GM18870 (cell line): Measurements from ENCODE around the gene MEF2A.
"Not testable (repeated sequence)": the region's sequence is repeated elsewhere in the genome, so short reads cannot be mapped to it uniquely, and the experiment has no call there.

Source experiments
- ATAC-seq: cut with Tn5 transposase; IDR thresholded peaks from one replicate; pipeline ENCODE4 v1.9.1; 2021; ENCODE audit warnings: moderate library complexity; ENCODE audit not compliant: unreplicated experiment

The MEF2A gene

DNA sequence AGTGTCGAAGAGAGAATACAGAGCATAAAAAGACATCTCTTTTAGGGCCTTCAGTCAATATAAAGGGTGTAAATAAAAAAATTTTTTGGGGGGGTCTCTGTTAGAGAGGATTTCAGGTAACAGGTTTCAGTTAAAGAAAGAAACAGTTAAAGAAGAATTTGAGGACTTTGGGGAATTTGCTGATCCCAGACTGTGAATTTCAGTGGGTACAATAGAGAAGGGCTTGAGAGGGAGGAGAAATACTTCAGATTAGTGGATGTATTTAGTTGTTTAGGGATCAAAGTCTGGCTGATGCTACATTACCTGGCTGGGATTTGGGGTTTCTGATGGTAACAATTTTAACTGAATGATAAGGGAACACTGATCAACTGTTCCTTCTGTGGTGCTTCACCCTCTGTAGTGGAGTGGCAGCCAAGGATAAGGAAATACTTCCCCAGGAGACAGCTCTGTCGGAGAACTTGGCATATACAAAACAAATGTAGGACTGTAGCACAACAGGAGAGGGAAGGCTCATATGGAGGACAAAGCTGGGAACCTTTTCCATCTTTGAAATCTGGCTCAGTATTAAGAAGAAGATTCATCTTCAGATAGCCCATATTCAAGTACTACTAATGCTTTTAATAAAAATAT, 79.2 kb downstream of the MEF2A start:
- no peak for ATAC-seq

DNA sequence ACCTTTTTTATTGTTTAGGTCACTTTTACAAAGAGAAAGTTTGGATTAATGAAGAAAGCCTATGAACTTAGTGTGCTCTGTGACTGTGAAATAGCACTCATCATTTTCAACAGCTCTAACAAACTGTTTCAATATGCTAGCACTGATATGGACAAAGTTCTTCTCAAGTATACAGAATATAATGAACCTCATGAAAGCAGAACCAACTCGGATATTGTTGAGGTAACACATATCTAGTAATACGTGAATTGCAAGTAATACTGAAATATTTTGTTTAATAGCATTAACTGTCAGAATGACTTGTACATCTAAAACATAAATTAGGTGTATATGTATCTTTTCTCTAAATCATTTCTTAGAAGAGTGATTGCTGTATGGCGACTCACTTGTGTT, 79.8 kb downstream of the MEF2A start:
- no peak for ATAC-seq

- no peak for ATAC-seq
These were observed 80.2 kb downstream of the MEF2A start for GRCh38 chr15:99645951-99646350.

GRCh38 chr15:99651023-99651807, 85.4 kb downstream of the MEF2A start:
- ATAC-seq = no peak

GRCh38 chr15:99656205-99656604, 90.4 kb downstream of the MEF2A start:
- no peak for ATAC-seq

DNA sequence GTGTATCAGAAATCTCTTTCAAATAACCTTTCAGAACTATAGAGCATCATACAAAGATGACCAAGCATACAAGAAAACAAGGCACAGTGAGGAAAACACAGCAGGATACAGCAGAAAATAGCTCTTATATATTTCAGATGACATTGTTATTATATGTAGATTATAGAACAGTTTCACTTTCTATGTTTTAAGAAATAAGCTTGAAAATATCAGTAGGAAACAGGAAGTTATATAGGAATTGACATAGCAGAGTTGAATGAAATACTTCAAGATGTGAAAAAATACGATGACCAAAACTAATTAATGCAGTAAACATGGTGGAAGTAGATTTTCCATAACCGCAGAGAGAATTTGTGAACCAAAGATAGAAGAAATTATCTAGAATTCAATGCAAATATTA, 92.2 kb downstream of the MEF2A start:
- ATAC-seq = no peak

DNA sequence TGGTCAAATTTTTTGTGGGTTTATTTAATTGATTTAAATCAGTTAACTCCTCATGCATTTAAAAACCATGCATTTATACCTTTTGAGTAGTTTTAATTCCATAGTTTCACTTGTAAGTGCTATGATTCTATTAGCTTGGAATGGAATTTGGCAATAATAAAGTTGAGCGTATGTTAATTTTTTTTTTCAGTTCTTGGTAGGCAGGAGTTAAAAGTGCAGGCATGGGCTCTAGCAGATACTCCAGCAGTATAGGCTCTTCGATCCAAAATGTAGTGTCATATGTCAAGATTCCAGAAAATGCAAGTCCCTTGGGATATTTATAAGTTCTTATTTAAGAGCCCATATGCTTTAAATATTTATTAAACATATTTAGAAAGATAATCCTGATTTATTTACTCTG, 97.1 kb downstream of the MEF2A start:
- ATAC-seq = no peak

DNA sequence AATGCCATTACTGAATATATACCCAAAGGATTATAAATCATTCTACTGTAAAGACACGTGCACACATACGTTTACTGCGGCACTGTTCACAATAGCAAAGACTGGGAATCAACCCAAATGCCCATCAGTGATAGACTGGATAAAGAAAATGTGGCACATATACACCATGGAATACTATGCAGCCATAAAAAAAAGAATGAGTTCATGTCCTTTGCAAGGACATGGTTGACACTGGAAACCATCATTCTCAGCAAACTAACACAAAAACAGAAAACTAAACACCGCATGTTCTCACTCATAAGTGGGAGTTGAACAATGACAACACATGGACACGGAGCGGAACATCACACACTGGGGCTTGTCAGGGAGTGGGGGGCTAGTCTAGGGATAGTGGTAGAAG, 100.3 kb downstream of the MEF2A start:
- not testable (repeated sequence) for ATAC-seq

DNA sequence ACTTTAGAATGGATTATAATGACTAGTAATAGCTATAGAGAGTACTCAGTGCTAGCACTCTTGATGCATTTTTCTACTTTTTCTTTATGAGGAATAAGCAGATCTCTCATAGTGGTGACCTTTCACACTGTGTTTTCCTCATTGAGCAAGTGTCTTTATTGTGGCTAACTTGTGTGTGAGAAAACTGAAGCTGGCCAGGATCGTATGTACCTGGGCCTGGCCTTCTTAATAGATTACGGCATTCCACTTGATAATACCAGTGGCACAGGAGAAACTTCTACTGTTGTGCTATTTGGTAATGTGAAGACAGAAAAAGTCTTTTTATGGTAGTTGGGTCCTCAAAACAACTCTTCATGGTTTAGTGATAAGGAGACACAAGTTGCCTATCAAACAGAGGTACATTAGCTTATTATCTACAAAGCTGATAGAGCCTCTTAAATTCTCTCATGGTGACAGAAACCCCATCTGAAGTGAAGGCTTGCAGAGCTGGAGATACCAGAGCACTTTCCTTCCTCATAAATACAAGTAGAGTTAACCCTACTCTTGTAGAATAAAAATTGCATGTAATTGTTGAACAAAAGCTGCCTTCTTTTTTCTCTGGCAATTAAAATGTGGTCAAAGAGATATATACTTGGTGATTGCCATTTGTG, 102.9 kb downstream of the MEF2A start:
- ATAC-seq = no peak

GRCh38 chr15:99669250-99669649, 103.5 kb downstream of the MEF2A start:
- ATAC-seq = no peak

- no peak for ATAC-seq
These were observed 106.3 kb downstream of the MEF2A start for GRCh38 chr15:99671926-99672635.

DNA sequence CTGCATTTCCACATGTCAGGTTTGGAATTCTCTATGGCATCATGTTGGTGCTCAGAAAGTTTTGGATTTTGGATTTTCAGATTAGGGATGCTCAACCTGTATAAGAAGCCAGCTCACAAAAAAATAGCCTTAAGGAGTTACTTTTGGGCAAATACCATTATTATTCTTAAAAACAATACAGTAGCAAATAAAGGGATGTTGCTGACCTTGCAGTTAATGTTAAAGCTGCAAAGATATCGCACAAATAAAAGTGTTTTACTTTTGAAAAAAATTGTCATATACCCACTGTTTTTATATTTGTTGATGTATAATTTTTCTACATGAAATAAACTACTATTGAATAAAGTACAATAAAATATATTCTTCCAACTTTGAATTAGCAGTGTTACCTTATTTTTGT, 107.3 kb downstream of the MEF2A start:
- ATAC-seq = no peak

- ATAC-seq = no peak
These were observed 108.5 kb downstream of the MEF2A start for GRCh38 chr15:99674279-99674678.

DNA sequence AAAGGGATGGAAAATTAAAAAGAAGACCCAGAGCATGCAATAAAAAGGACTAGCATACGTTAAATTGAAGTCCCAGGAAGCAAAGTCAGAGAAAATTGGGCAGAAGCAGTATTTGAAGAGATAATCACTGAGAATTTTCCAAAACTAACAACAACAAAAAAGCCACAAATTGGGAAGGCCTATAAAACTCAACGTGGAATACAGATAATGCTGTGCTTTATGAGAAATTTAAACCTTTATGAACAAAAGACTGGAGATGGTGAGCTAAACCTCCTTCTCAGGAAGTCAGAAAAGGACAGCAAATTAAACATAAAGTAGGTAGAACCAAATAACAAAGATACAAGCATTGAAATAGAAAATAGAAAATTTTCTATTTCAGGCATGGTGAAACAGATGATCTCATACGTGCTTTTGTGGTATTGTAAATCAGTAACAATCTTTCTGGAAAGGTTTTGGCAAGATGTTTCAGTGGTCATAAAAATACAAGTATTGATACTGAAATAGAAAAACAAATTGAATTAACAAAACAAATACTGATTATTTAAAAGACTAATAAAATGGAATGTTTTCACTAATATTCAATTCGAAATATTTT, 111.9 kb downstream of the MEF2A start:
- peak; percentile 46 for ATAC-seq

DNA sequence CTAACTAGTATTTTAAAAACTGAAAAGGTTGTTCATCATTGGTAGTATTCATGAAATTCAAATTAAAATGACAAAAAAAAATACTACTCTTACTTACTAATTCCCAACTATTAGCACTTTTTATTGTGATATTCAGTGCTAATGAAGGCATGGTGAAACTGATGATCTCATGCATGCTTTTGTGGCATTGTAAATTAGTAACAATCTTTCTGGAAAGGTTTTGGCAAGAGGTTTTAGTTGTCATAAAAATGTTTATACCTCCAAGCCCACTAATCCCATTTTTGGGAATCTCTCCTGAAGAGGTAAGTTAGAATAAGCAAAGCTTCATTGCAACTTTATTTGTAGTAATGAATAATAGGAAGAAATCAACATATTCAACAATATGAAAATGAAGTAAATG, 114.5 kb downstream of the MEF2A start:
- ATAC-seq = no peak

DNA sequence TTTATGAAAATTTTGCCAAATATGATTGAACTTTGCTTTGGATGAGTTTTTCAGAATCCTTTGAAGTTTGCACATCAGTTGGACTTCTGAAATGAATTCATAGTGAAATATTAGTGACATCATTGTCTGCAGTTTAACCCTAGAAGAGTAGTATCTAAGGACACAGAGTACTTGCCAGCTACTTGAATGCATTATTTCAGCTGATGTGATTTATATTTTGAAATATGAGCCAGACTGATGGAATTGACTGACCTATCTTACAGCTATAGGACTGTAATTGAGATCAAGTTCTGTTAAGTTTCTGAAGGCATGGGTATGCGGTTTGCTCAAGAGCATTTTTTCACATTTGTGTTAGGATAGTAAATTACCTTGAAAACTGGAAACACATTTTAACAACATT, 116.2 kb downstream of the MEF2A start:
- no peak for ATAC-seq

DNA sequence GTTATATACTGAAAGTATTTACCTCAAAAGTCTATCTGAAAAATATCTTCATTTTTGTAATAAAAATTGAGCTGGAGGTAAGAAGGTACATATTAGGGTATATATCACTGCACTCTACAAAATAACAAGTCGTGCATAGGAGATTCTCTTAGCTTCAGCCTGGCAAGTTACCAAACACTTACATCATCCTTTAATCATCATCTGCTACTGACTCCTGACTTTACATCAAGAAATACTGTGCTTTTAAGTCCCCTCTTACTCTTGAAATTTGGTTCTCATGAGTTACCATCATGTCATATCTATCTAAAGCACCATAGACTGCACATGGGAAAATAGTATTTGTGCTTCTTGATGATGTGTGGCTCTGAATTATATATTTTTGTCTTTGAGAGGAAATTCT, 116.7 kb downstream of the MEF2A start:
- no peak for ATAC-seq

- ATAC-seq = no peak
These were observed 117.4 kb downstream of the MEF2A start for GRCh38 chr15:99683000-99683670.

DNA sequence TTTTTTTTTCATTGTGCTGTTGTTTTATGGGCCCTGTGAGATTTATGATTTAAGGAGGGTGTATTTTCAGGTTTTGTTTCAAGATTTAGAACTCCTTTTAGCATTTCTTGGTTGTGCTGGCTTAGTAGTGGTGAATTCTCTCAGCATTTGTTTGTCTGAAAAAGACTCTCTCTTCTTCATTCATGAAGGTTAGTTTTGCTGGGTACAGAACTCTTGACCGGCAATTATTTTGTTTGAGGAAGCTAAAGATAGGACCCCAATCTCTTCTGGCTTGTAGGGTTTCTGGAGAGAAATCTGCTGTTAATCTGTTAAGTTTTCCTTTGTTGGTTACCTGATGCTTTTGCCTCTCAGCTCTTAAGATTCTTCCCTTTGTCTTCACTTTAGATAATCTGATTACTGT, 120.5 kb downstream of the MEF2A start:
- ATAC-seq = no peak

DNA sequence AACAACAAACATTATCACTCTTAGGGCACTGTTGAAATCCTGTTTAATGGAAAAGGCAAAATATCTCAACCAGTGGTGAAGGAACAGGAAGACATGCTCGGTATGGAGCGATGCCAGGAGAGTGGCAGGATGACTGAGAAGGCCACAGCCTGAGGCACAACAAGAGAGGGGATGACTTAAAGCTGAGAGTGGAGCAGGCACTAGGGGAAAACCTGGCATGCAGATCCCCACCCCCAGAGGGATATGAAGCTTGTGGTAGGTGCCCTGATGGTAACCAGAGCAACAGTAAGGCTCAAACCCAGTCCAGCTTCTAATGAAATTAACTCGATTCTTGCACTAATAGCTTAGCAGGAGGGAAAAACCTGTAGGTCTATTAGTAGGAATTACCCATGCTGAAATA, 127.0 kb downstream of the MEF2A start:
- ATAC-seq = no peak

DNA sequence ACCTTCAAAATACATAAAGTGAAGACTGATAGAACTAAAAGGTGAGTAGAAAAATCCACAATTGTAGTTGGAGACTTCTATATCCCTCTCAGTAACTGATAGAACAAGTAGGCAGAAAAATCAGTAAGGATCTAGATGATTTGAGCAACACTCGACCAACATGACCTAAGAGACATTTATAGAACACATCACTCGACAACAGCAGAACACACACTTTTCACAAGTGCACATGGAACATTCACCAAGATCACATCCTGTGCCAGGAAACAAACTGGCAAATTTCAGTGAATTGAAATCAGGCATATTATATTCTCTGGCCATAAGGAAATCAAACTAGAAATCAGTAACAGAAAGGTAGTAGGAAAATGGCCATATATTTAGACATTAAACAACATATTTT, 130.3 kb downstream of the MEF2A start:
- no peak for ATAC-seq
